ENCODE data around the gene DGLUCY.

- TF ChIP-seq CTCF (conservative IDR thresholded peaks at IDR 0.05), result no peak
- TF ChIP-seq ZFX (IDR thresholded peaks at IDR 0.05), result no peak
Observed at GRCh38 chr14:91142214-91142668, 28.4 kb downstream of the DGLUCY start.
